Measurements from ENCODE around the gene SP1. TPM values are rescaled to one million over a fixed set of nuclear protein-coding genes. Genes with fewer than 3 reads are reported as not detected.

SP1 gene
- total RNA-seq, 4 donors from 2014 or later = 68.0 to 80.5 (median 74.0) TPM

DNA sequence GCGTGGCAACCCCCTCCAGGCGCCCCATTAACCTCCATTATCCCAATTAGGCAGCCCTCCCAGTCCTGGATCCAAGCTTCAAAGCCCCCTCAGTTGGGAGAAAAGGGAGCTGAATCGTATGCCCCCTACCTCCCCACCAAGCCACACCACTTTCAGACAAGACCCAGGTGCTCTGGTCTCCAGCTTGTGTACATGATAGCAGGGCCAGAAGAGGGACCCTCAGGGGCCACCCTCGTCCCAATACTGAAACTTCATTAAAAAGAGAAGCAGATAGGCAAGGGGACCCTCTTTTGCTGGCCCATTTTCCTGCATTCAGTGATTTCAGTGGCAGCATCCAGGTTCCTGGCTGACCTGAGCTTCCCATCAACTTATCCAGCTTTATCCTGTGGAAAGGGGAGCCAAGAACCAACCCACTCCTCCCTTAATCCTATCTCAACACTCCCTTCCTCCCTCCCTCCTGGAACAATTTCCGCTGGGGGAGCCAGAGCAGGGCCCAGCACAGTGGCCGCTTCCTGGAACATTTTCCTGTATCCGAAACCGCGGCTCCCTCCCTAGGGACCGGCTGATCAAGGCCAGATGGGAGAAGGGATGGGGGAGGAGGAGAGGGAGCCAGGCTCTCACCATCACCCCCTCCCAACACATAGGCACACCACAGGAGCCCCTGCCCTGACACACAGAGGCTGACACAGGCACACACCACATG is 34.3 kb upstream of the SP1 start:
- ATAC-seq = peak; percentile 33
- 26% methylated on average over 2 of the region's 10 CpGs; no CpG with 5 or more reads in 1 of the 2 donors for WGBS, 2 donors (ENCODE audit: low coverage in 1 of 2)
- Histone ChIP-seq H3K9me3 (no peaks in the 10 kb centered on the region), H3K4me3 (peak overlapping the region; percentile 66 to 78), H3K36me3 (no peaks in the 10 kb centered on the region), H3K27me3 (no peaks in the 10 kb centered on the region), H3K27ac (peak overlapping the region; percentile 65 to 94 (median 90)), H3K4me1 (peaks cover 0 to 24% (median 9%) of the 10 kb centered on the region in 3 donors)
- no peak for TF ChIP-seq EP300 (IDR thresholded peaks at IDR 0.05)
- no peak for TF ChIP-seq POLR2AphosphoS5 (IDR thresholded peaks at IDR 0.05)
- TF ChIP-seq, protein P1, sequence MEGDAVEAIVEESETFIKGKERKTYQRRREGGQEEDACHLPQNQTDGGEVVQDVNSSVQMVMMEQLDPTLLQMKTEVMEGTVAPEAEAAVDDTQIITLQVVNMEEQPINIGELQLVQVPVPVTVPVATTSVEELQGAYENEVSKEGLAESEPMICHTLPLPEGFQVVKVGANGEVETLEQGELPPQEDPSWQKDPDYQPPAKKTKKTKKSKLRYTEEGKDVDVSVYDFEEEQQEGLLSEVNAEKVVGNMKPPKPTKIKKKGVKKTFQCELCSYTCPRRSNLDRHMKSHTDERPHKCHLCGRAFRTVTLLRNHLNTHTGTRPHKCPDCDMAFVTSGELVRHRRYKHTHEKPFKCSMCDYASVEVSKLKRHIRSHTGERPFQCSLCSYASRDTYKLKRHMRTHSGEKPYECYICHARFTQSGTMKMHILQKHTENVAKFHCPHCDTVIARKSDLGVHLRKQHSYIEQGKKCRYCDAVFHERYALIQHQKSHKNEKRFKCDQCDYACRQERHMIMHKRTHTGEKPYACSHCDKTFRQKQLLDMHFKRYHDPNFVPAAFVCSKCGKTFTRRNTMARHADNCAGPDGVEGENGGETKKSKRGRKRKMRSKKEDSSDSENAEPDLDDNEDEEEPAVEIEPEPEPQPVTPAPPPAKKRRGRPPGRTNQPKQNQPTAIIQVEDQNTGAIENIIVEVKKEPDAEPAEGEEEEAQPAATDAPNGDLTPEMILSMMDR (IDR thresholded peaks at IDR 0.05) = no peak
- TF ChIP-seq POLR2A (IDR thresholded peaks at IDR 0.05) = no peak

DNA sequence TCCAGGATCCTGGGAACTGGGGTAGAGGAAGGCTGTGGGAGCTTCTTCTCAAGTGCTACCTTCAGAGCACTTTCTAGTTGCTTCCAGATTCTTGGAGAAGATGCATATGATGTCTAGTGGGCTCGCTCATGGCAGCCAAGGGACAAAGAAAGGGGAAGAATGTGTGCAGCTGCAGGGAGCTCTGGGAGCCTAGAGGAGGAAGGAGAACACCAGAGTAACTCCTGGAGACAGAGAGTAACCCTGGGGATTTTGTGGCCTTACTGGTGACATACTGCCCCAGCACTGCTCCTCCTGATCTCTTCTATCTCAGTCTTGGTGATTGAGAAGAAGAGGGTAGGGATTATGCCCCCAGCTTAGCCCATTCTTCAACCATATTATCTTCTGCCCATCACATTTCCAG is 33.5 kb upstream of the SP1 start:
- no peaks in the 10 kb centered on the region for H3K27me3 ChIP-seq
- H3K4me3 ChIP-seq = no peak overlapping the region
- H3K36me3 ChIP-seq = no peaks in the 10 kb centered on the region
- H3K9me3 ChIP-seq = no peaks in the 10 kb centered on the region
- no peak for TF ChIP-seq POLR2AphosphoS5 (IDR thresholded peaks at IDR 0.05)
- TF ChIP-seq POLR2A (IDR thresholded peaks at IDR 0.05) = no peak
- no peak for TF ChIP-seq EP300 (IDR thresholded peaks at IDR 0.05)
- TF ChIP-seq, protein P1 (IDR thresholded peaks at IDR 0.05) = no peak
- peaks cover 0 to 24% (median 9%) of the 10 kb centered on the region in 3 donors for H3K4me1 ChIP-seq
- WGBS, 2 donors (ENCODE audit: low coverage in 1 of 2) = 80% methylated on average over 1 of the region's 1 CpG; no CpG with 5 or more reads in 1 of the 2 donors
- ATAC-seq = no peak
- peak overlapping the region in 1 of 4 donors; percentile 92 for H3K27ac ChIP-seq

DNA sequence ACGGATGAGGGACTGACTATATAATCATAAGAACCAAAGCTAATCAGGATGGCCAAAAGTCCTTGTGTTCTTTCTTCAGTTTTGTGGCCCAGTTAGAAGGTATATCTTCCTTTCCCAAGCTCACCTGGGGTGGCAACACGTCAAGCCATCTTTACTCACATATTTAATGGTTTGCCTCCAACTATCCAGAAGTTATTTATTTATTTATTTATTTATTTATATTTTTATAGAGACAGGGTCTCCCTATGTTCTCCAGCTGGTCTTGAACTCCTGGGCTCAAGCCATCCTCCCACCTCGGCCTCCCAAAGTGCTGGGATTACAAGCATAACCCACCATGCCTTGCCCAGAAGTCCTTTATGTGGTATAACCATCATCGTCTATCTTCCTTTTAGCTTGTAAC is 32.1 kb upstream of the SP1 start:
- Histone ChIP-seq H3K27ac (no peak overlapping the region), H3K4me3 (no peak overlapping the region), H3K9me3 (no peaks in the 10 kb centered on the region), H3K27me3 (no peaks in the 10 kb centered on the region), H3K36me3 (no peaks in the 10 kb centered on the region), H3K4me1 (peaks cover 0 to 31% (median 12%) of the 10 kb centered on the region in 3 donors)
- ATAC-seq = no peak
- WGBS, 2 donors (ENCODE audit: low coverage in 1 of 2) = 79 to 89% methylated on average over 4 of the region's 4 CpGs
- TF ChIP-seq, protein P1 (IDR thresholded peaks at IDR 0.05) = no peak
- TF ChIP-seq POLR2A (IDR thresholded peaks at IDR 0.05) = no peak
- no peak for TF ChIP-seq EP300 (IDR thresholded peaks at IDR 0.05)
- no peak for TF ChIP-seq POLR2AphosphoS5 (IDR thresholded peaks at IDR 0.05)

DNA sequence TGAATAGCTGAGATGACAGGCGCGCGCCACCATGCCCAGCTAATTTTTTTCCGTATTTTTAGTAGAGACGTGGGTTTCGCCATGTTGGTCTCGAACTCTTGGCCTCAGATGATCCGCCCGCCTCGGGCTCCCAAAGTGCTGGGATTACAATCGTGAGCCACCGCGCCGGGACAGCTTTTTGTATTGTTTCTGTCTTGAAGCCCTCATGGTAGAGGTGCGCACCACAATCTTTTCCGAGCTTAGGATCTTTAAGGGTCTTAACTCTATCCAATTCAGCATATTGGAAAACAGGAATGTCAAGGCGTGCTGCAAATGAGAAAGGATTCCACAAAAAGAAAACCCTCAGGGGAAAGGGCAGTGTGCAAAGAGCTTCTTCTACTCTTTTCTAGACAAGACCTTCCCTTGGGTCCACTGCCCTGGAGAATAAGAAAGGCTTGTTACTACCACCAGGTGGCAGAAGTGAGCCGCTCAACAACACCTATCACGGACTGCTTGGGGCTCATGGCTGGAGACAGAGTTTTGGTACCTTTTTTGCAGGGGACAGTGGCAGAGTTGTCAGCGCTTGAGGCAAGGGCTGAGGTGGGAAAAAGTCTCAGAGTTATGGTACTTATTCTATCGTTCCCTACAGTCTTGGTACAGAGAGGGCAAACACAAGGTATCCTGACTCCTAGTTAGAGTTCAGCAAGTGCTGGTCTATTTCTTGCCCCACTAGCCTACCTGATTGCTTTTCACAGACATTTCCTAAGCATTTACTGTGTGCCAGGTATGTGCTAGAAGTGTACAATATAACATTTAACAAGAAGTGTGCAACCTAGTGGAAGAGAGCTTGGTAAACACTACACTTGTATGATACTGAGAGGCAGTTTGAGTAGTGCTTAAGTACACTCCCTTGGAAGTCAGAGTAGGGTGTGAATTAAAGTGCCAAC is 27.4 kb upstream of the SP1 start:
- Histone ChIP-seq H3K36me3 (no peaks in the 10 kb centered on the region), H3K27me3 (no peaks in the 10 kb centered on the region), H3K27ac (no peak overlapping the region), H3K9me3 (no peaks in the 10 kb centered on the region), H3K4me1 (peaks cover 0 to 8% (median 3%) of the 10 kb centered on the region in 3 donors), H3K4me3 (no peak overlapping the region)
- peak; percentile 94 for ATAC-seq
- TF ChIP-seq, protein P1 (IDR thresholded peaks at IDR 0.05) = peak in 3 of 4 experiments; percentile 91 to 93 (median 92)
- TF ChIP-seq POLR2A (IDR thresholded peaks at IDR 0.05) (no peak), EP300 (IDR thresholded peaks at IDR 0.05) (no peak), POLR2AphosphoS5 (IDR thresholded peaks at IDR 0.05) (no peak)
- WGBS, 2 donors (ENCODE audit: low coverage in 1 of 2) = 47 to 58% methylated on average over 14 to 16 of the region's 21 CpGs
